ENCODE measurements around the gene OR4D9.

OR4D9 gene

DNA sequence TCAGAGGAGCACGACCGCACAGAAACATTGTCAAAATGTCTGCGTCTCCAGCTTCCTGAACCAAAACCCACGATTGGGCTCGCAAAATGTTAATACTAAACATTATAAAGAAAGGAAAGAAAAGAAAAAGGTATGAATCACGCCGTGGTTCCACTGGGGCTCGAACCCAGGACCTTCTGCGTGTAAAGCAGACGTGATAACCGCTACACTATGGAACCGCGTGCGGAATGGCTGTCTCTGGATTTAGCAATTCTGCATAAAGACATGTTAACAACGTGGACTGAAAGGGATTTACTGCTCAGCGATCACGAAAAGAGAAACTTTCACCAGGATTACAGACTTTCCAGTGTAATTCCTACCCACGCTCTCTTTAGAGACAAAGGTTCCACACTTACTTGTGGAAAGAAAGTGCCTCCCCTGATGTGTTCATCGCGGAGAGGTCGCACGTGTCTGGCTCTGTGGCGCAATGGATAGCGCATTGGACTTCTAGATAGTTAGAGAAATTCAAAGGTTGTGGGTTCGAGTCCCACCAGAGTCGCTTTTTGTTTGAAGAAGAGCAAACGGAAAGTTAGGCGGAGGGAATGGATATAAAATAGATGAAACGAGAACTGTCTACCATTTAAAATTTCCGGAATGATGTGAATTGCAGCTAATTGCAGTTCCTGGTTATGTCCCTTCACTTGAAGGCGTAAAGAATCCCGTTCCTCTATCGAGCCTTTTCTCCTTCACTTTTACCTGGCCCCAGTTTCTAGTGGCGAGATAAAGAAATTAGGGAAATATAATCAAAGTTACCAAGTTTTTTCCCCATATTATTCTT, 39.7 kb downstream of the OR4D9 start:
- peak; percentile 53 for DNase-seq (ENCODE audit: low read depth)

DNA sequence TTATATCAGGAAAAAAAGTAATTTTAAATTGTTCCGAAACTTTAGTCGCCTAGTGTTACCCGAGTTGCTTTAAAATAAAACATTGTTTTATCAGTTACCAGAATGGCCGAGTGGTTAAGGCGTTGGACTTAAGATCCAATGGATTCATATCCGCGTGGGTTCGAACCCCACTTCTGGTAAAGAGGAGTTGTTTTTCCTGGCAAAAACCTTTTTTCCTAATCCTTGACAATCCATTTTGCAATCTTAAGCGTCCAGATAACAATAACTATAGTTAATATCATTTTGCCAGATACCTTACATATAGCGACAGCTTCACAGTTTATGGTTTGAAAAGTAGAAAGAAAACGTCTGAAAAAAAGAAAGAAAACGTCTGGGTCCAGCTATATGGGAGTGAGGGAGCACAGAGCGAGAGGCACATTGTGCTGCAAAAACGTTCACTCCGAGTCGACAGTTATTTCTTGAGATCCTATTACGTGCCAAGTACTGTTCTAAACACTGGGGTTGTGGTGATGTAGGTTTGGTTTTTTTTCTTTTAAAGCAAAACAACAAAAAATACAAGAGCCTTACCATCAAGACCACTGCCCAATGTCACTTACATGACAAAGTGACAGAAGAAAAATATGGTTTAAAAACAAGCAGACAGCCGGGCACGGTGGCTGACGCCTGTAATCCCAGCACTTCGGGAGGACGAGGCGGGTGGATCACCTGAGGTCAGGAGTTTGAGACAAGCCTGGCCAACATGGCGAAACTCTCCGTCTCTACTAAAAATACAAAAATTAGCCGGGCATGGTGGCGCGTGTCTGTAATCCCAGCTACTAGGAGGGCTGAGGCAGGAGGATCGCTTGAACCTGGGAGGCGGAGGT, 40.6 kb downstream of the OR4D9 start:
- no peak for DNase-seq (ENCODE audit: low read depth)

DNA sequence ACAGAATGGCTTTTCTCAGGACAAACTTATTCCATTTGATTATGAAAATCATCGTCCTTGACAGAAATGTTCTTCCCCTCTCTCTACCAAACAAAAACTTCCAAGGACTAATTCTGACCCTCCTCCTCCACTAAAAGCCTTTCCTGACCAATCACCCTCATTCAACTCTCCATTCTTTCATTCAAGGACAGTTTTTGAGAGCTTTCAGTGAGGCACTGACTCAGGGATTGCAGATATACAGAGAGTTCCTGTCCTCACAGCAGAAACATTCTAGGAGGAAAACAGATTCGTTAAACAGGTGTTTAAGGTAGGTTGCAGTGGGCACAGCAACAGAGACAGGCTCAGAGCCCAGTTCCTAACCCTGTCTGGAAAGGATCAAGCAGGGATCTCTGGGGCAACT, 41.5 kb downstream of the OR4D9 start:
- DNase-seq (ENCODE audit: low read depth), result no peak

DNA sequence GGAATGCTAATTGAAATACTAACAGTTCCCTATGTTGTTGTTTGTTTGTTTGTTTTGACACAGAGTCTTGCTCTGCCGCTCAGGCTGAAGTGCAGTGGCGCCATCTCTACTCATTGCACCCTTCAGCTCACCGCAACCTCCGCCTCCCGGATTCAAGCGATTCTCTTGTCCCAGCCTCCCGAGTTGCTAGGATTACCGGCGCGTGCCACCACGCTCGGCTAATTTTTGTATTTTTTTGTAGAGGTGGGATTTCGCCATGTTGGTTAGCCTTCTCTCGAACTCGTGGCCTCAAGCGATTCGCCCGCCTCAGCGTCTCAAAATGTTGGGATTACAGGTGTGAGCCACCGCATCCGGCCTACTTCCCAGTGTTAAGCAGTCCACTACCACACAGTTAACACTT, 42.0 kb downstream of the OR4D9 start:
- DNase-seq (ENCODE audit: low read depth), result no peak

DNA sequence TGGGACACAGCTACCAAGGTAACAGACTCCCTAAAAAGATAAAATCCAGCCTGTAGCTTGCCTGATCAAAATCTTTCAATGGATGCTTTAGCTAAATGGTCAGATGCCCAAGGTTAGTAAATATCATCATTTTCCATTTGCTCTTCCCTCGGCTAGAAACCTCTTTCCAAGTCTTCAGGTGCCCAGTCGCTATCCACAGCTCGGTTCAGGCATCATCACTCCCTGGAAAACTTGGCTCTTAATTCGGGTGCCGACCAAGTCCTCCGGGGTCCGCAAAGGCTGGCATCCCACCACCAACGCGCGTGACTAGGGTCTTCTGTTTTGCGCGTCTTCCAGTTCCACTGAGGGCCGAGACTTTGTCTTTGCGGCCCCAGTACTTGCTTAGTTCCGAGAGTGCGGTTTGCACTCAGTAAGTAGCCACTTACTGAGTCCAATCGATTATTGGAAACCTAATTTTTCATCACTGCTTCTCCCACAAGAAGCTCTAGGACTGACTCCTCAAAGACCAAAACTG, 44.3 kb downstream of the OR4D9 start:
- DNase-seq (ENCODE audit: low read depth), result no peak

DNA sequence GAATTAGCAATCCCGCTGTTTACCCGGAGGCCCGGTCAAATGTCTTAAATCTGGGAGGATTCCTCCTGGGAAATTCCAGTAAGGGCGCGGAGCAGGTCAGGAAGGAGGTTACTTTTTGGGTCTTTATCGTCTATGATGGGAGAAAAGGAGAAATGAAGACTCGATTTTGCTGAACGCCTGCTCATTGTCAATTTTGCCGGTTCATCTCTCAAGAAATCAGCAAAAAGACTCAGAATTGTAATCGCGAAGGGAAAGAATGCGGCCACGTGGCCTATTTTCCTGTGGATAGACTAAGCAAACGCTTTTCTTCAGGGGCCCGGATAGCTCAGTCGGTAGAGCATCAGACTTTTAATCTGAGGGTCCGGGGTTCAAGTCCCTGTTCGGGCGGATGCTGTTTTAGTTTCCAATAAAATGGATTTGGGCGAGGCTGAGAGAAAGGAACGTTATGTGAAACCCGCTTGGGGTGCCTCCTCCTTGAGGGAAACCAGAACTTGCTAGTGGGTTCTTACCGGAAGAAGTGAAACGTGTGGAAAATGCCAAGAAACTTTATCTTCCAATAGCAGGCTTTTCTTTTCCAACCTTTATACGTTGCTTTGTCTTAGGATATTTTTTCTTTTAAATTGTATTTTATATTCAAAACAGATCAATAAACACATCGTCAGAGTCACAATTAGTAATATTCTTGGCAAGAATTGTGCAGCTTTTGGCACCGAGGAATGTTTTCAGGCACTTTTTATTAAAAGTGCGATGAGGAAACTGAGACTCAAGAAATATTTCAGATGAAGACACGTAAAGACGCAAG, 45.0 kb downstream of the OR4D9 start:
- DNase-seq (ENCODE audit: low read depth), result peak; percentile 13

DNA sequence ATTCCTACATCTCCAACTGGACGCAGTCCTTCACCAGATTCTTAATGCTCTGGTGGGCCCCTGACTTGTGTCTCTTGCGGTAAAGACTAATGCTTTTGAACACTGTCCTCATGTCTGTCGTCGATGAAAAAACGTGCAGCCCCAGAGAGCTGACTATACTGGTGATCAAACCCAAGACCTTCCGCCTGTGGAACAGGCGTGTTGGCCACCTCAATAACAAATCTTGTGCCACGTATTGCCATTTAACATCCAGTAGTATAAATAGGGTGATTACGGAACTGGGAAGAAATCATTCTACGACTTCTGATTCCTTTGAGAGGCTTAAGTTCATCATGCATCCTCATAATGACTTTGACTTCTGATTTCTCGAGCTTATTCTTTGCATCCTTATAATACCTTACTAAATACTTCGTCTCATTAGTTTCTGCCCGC, 45.6 kb downstream of the OR4D9 start:
- DNase-seq (ENCODE audit: low read depth), result no peak

DNA sequence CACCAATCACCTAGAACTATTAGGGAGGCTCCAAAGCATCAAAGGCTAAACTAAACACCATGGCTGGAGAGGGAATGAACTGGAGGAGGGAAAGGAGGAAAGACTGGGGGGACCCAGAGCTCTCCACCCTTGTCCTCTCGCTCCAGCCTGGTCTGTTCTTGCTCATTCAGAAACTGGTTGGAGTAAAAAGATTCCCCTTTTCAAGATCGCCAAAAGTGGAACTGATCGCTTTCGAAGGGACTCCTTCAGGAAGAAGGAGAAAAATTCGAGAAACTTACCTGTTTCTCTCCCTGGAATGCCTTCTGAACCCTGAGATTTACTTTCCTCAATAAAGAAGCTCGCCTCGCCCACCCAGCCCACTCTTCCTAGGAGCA, 46.9 kb downstream of the OR4D9 start:
- no peak for DNase-seq (ENCODE audit: low read depth)

DNA sequence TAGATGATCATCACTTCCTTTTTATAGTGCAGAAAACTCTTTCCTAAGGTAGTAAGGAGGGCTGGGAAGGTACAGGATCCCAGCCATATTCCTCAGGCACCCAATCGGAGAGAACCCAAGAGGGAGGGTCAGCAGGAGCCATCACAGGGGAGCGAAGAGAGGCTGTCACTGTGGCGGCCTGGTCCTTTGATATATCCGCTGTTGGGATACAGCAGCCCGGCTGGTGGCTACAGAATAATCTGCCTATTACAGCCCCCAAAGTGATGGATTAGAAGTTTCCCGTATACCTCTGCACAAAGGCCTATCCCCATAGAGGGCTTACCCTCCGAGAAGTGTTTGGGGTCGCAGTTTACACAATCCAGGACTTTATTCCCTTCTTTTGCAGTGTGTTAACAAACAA, 48.5 kb downstream of the OR4D9 start:
- no peak for DNase-seq (ENCODE audit: low read depth)

DNA sequence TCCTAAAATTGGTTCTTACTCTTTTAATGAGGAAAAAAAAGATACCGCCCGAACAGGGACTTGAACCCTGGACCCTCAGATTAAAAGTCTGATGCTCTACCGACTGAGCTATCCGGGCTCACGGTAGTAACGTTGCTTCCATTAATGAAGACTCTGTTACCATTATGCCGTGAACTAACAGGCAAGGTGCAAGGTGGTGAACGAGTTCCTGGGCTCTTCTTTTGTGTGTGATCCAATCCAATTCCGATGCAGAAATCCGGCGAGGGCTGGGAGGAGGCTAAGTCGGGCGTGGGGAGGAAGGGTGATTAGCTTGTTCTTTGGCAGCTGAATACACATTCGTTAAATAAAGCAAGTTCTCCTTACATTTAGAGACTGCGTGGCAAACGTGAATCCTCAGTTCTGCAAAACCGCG, 49.0 kb downstream of the OR4D9 start:
- DNase-seq (ENCODE audit: low read depth), result peak; percentile 33

DNA sequence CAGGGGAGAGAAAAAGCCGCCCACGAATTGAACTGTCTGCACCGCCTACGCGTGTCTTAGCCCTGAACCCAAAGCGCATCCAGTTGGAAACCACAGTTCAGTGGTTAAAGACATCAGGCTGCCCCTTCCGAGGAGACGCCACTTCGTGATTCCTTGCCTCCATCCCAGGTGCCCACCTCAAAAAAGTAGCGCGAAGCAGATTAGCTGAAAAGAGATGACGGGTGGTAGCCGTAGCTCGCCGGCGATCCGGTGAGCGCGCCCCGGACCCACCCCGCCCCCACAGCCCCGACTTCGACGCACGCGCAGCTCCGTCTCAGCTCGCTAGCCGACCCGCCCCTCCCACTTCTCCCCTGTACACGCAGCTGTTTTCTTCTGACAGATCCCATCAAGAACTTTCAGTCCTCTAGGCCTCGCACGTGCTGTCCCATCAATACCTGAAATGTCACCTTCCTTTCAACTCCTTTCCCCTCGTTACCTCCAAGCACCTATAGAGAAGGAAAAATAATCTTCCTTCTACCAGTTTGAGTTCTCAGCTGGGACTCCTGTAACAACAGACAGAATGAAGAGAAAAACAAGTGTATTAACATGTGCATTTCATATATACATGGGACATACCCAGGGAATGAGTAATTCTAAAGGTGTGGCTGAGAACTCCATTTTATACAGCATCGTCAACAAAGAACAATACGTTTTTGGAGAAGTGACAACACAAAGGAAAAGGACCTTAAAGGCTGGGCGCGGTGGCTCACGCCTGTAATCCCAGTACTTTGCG, 49.5 kb downstream of the OR4D9 start:
- peak; percentile 66 for DNase-seq (ENCODE audit: low read depth)

DNA sequence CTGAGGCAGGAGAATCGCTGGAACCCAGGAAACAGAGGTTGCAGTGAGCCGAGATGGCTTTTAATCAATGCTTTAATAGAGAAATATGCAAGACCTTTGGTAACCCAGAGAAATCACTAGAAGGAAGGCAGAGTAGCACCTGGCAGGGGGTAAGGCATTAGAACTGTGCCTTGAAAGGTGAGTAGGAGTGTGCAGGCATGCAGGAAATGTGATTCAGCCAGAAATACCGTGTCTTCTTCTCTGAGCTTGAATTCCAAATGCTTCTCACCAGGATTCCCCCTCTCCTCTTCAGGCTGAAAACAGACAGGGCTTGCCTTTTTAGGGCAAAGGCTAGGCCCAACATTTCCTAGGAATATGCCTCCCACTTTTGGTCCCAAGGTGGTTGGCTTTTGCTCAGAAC, 51.0 kb downstream of the OR4D9 start:
- no peak for DNase-seq (ENCODE audit: low read depth)
